Breast epithelium (tissue), 4 donors: ENCODE data around the gene CHMP1A. TPM values are rescaled to one million over a fixed set of nuclear protein-coding genes. Genes with fewer than 3 reads are reported as not detected.

ENCODE experiments used
- DNase-seq, 2 donors: peaks; one replicate each; pipeline ENCODE4 v3.0.0-alpha.2; 2019; ENCODE audit warnings: low spot score in 2 of 2
- H3K27ac ChIP-seq, 2 donors: fragments of 200-600 bp; sonication (generic) in 1 of 2; one replicate each; pipeline ENCODE4 v1.5.1; 2016 to 2019; ENCODE audit warnings: mild to moderate bottlenecking in 1 of 2
- H3K27me3 ChIP-seq, 2 donors: fragments of 200-600 bp; sonication (generic) in 1 of 2; one replicate each; pipeline versions ENCODE4 v1.5.1 to v1.6.0; 2017 to 2019; ENCODE audit warnings: control low read depth in 1 of 2, mild to moderate bottlenecking in 1 of 2
- H3K36me3 ChIP-seq: fragments of 200-600 bp; one replicate; pipeline ENCODE4 v1.5.1; 2019
- H3K4me1 ChIP-seq, 2 donors: fragments of 200-600 bp; sonication (generic); one replicate each; pipeline ENCODE4 v1.5.1; 2016 to 2019; ENCODE audit warnings: control low read depth in 1 of 2
- H3K4me3 ChIP-seq, 3 donors: fragments of 200-600 bp; sonication (generic); 1 replicate in 2 of 3; 2 replicates in 1 of 3; pipeline ENCODE4 v1.5.1; 2016 to 2019; ENCODE audit warnings: mild to moderate bottlenecking in 3 of 3, moderate library complexity in 2 of 3
- H3K9me3 ChIP-seq, 2 donors: fragments of 200-600 bp; sonication (generic) in 1 of 2; one replicate each; pipeline ENCODE4 v1.5.1; 2016 to 2019; ENCODE audit warnings: control low read depth in 1 of 2
- POLR2A ChIP-seq: fragments of 450-650 bp; IDR thresholded peaks from one replicate; pipeline ENCODE4 v1.6.1; 2016; ENCODE audit warnings: antibody characterized with exemption, mild to moderate bottlenecking, moderate library complexity
- POLR2AphosphoS5 ChIP-seq, 3 donors: sonication (generic); formaldehyde crosslinking; IDR thresholded peaks; one replicate each; pipeline ENCODE4 v1.6.1; 2017; ENCODE audit warnings: antibody characterized with exemption in 3 of 3
- intact Hi-C: fragments of 100-400 bp; cut with DNase I; formaldehyde crosslinking; loops from one replicate; pipeline ENCODE4 v1.15.1; 2023; ENCODE audit warnings: low total_unique reads
- total RNA-seq, 3 donors: library from RNA; depleted of rRNA; stranded (reverse); fragments of >200 nt; gene quantifications; one replicate each; pipeline ENCODE4 v1.1.0, GENCODE V29; 2016
- TF ChIP-seq, protein P1 (sequence below), 3 donors: fragments of 450-650 bp; IDR thresholded peaks; one replicate each; pipeline ENCODE4 v1.5.1; 2016 to 2017; ENCODE audit warnings: antibody characterized with exemption in 3 of 3, mild to moderate bottlenecking in 3 of 3, moderate library complexity in 3 of 3

CHMP1A gene
- total RNA-seq, 3 donors from 2014 or later, result 67.5 to 100.0 (median 86.2) TPM

- Histone ChIP-seq H3K36me3 (no peaks in the 10 kb centered on the region), H3K9me3 (no peaks in the 10 kb centered on the region), H3K27me3 (peaks cover 0 to 13% of the 10 kb centered on the region in 2 donors), H3K4me3 (no peak overlapping the region), H3K27ac (no peak overlapping the region), H3K4me1 (peaks cover 3 to 6% of the 10 kb centered on the region in 2 donors)
- no peak for DNase-seq
- intact Hi-C loops, result no loop called here
- TF ChIP-seq, protein P1, sequence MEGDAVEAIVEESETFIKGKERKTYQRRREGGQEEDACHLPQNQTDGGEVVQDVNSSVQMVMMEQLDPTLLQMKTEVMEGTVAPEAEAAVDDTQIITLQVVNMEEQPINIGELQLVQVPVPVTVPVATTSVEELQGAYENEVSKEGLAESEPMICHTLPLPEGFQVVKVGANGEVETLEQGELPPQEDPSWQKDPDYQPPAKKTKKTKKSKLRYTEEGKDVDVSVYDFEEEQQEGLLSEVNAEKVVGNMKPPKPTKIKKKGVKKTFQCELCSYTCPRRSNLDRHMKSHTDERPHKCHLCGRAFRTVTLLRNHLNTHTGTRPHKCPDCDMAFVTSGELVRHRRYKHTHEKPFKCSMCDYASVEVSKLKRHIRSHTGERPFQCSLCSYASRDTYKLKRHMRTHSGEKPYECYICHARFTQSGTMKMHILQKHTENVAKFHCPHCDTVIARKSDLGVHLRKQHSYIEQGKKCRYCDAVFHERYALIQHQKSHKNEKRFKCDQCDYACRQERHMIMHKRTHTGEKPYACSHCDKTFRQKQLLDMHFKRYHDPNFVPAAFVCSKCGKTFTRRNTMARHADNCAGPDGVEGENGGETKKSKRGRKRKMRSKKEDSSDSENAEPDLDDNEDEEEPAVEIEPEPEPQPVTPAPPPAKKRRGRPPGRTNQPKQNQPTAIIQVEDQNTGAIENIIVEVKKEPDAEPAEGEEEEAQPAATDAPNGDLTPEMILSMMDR (IDR thresholded peaks at IDR 0.05), result no peak
- no peak for TF ChIP-seq POLR2AphosphoS5 (IDR thresholded peaks at IDR 0.05)
- TF ChIP-seq POLR2A, result no peak
Measured at GRCh38 chr16:89605186-89605970, 52.1 kb downstream of the CHMP1A start.

DNA sequence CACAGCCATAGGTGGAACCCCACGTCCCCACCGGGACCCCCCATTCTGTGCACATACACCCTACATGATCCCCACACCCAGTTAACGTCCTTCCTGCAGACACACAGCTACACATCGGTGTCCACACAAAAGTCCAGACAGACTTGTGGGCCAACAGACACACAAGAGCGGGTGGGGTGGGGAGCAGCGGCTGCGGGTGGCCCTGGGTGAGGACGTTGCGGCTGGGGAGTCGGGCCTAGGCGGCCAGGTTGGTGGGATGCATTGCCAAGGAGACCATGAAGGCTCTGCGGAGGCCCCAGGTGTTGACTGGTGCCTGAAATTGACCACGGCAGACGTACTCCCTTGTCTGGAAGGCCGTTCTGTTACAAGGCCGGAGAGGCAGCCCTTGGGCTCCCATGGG lies 52.7 kb downstream of the CHMP1A start:
- peaks cover 3 to 6% of the 10 kb centered on the region in 2 donors for H3K4me1 ChIP-seq
- no peak overlapping the region for H3K27ac ChIP-seq
- H3K36me3 ChIP-seq, result no peaks in the 10 kb centered on the region
- TF ChIP-seq POLR2AphosphoS5 (IDR thresholded peaks at IDR 0.05) (no peak), POLR2A (no peak)
- TF ChIP-seq, protein P1 (IDR thresholded peaks at IDR 0.05), result no peak
- intact Hi-C loops, result no loop called here
- H3K9me3 ChIP-seq, result no peaks in the 10 kb centered on the region
- H3K27me3 ChIP-seq, result peaks cover 0 to 13% of the 10 kb centered on the region in 2 donors
- H3K4me3 ChIP-seq, result no peak overlapping the region
- no peak for DNase-seq

GRCh38 chr16:89602952-89603590 lies 54.4 kb downstream of the CHMP1A start:
- H3K27me3 ChIP-seq, result peaks cover 0 to 13% of the 10 kb centered on the region in 2 donors
- no peaks in the 10 kb centered on the region for H3K36me3 ChIP-seq
- no peak for DNase-seq
- intact Hi-C loops, result no loop called here
- peaks cover 3 to 6% of the 10 kb centered on the region in 2 donors for H3K4me1 ChIP-seq
- H3K9me3 ChIP-seq, result no peaks in the 10 kb centered on the region
- H3K27ac ChIP-seq, result no peak overlapping the region
- TF ChIP-seq POLR2AphosphoS5 (IDR thresholded peaks at IDR 0.05), result no peak
- TF ChIP-seq, protein P1 (IDR thresholded peaks at IDR 0.05), result no peak
- TF ChIP-seq POLR2A, result no peak
- no peak overlapping the region for H3K4me3 ChIP-seq

GRCh38 chr16:89602273-89602951 lies 55.1 kb downstream of the CHMP1A start:
- TF ChIP-seq, protein P1 (IDR thresholded peaks at IDR 0.05), result no peak
- no peak for TF ChIP-seq POLR2AphosphoS5 (IDR thresholded peaks at IDR 0.05)
- TF ChIP-seq POLR2A, result no peak
- intact Hi-C loops, result no loop called here
- Histone ChIP-seq H3K27me3 (peaks cover 0 to 13% of the 10 kb centered on the region in 2 donors), H3K9me3 (no peaks in the 10 kb centered on the region), H3K4me3 (peak overlapping the region in 2 of 3 donors; percentile 5 to 50), H3K36me3 (no peaks in the 10 kb centered on the region), H3K27ac (no peak overlapping the region), H3K4me1 (peaks cover 3 to 6% of the 10 kb centered on the region in 2 donors)
- no peak for DNase-seq

- TF ChIP-seq, protein P1 (IDR thresholded peaks at IDR 0.05), result no peak
- TF ChIP-seq POLR2AphosphoS5 (IDR thresholded peaks at IDR 0.05), result no peak
- no peak for TF ChIP-seq POLR2A
- peaks cover 0 to 13% of the 10 kb centered on the region in 2 donors for H3K27me3 ChIP-seq
- intact Hi-C loops, result no loop called here
- no peak overlapping the region for H3K27ac ChIP-seq
- H3K36me3 ChIP-seq, result no peaks in the 10 kb centered on the region
- H3K4me3 ChIP-seq, result no peak overlapping the region
- no peak for DNase-seq
- peaks cover 3 to 6% of the 10 kb centered on the region in 2 donors for H3K4me1 ChIP-seq
- no peaks in the 10 kb centered on the region for H3K9me3 ChIP-seq
Measured at GRCh38 chr16:89601906-89602272, 55.6 kb downstream of the CHMP1A start.
